Measurements from ENCODE around the gene CBS. TPM values are rescaled to one million over a fixed set of nuclear protein-coding genes. Genes with fewer than 3 reads are reported as not detected.
"Not testable (repeated sequence)": the region's sequence is repeated elsewhere in the genome, so short reads cannot be mapped to it uniquely, and the experiment has no call there.

CBS gene
- total RNA-seq, 1 experiment from 2014 or later: 126 TPM

GRCh38 chr21:43006874-43007208 lies 68.8 kb downstream of the CBS start:
- Histone ChIP-seq H3K9me3 (ENCODE audit: low read depth, low read length, poor library complexity, severe bottlenecking) (no peaks in the 10 kb centered on the region), H3K4me3 (ENCODE audit: low read depth, low read length, poor library complexity, severe bottlenecking) (no peak overlapping the region), H3K27ac (ENCODE audit: low read depth, low read length, poor library complexity, severe bottlenecking) (no peak overlapping the region), H3K4me1 (ENCODE audit: insufficient read depth, low read length, poor library complexity, severe bottlenecking) (no peaks in the 10 kb centered on the region), H3K36me3 (ENCODE audit: insufficient read depth, low read length, poor library complexity, severe bottlenecking) (peaks cover 17% of the 10 kb centered on the region), H3K27me3 (replicated peaks; ENCODE audit: insufficient read depth, low read depth, low read length, poor library complexity) (no peaks in the 10 kb centered on the region)
- no TSS peak for BruUV-seq (replicated peaks)
- CTCF ChIA-PET: no interaction called here
- intact Hi-C loops (cut with micrococcal nuclease; ENCODE audit: unreplicated experiment): no loop called here
- TF ChIP-seq CTCF (conservative IDR thresholded peaks at IDR 0.05; ENCODE audit: low read depth, low read length) (no peak), EZH2 (IDR thresholded peaks at IDR 0.05; ENCODE audit: borderline replicate concordance, low read depth, low read length, poor library complexity, severe bottlenecking) (no peak)
- no peak for DNase-seq (ENCODE audit: low spot score)
- POLR2A ChIA-PET (ENCODE audit: low non-redundant PET): interaction anchor here (0.6 kb wide), 1 partner anchor 89 kb away, joined by 3 read pairs; no protein-coding TSS in a partner anchor

GRCh38 chr21:43006051-43006873 lies 69.4 kb downstream of the CBS start:
- POLR2A ChIA-PET (ENCODE audit: low non-redundant PET): interaction anchor here (0.6 kb wide), 1 partner anchor 89 kb away, joined by 3 read pairs; no protein-coding TSS in a partner anchor
- DNase-seq (ENCODE audit: low spot score); CTCF ChIA-PET; intact Hi-C loops (cut with micrococcal nuclease; ENCODE audit: unreplicated experiment); H3K27ac ChIP-seq (ENCODE audit: low read depth, low read length, poor library complexity, severe bottlenecking); BruUV-seq (replicated peaks); H3K4me1 ChIP-seq (ENCODE audit: insufficient read depth, low read length, poor library complexity, severe bottlenecking); H3K27me3 ChIP-seq (replicated peaks; ENCODE audit: insufficient read depth, low read depth, low read length, poor library complexity); H3K9me3 ChIP-seq (ENCODE audit: low read depth, low read length, poor library complexity, severe bottlenecking); H3K4me3 ChIP-seq (ENCODE audit: low read depth, low read length, poor library complexity, severe bottlenecking): not testable (repeated sequence)
- peaks cover 17% of the 10 kb centered on the region for H3K36me3 ChIP-seq (ENCODE audit: insufficient read depth, low read length, poor library complexity, severe bottlenecking)

- intact Hi-C loops (cut with micrococcal nuclease; ENCODE audit: unreplicated experiment): no loop called here
- Histone ChIP-seq H3K4me1 (ENCODE audit: insufficient read depth, low read length, poor library complexity, severe bottlenecking) (no peaks in the 10 kb centered on the region), H3K36me3 (ENCODE audit: insufficient read depth, low read length, poor library complexity, severe bottlenecking) (peaks cover 17% of the 10 kb centered on the region), H3K27ac (ENCODE audit: low read depth, low read length, poor library complexity, severe bottlenecking) (no peak overlapping the region), H3K27me3 (replicated peaks; ENCODE audit: insufficient read depth, low read depth, low read length, poor library complexity) (no peaks in the 10 kb centered on the region), H3K9me3 (ENCODE audit: low read depth, low read length, poor library complexity, severe bottlenecking) (no peaks in the 10 kb centered on the region), H3K4me3 (ENCODE audit: low read depth, low read length, poor library complexity, severe bottlenecking) (no peak overlapping the region)
- ChIA-PET POLR2A (ENCODE audit: low non-redundant PET) (no interaction called here), CTCF (no interaction called here)
- no peak for DNase-seq (ENCODE audit: low spot score)
- BruUV-seq (replicated peaks): no TSS peak
- TF ChIP-seq CTCF (conservative IDR thresholded peaks at IDR 0.05; ENCODE audit: low read depth, low read length) (no peak), EZH2 (IDR thresholded peaks at IDR 0.05; ENCODE audit: borderline replicate concordance, low read depth, low read length, poor library complexity, severe bottlenecking) (no peak)
These were observed 70.0 kb downstream of the CBS start for GRCh38 chr21:43005635-43006034.

GRCh38 chr21:43004926-43005325 lies 70.7 kb downstream of the CBS start:
- no peak for TF ChIP-seq CTCF (conservative IDR thresholded peaks at IDR 0.05; ENCODE audit: low read depth, low read length)
- no peak for TF ChIP-seq EZH2 (IDR thresholded peaks at IDR 0.05; ENCODE audit: borderline replicate concordance, low read depth, low read length, poor library complexity, severe bottlenecking)
- DNase-seq (ENCODE audit: low spot score): no peak
- Histone ChIP-seq H3K4me1 (ENCODE audit: insufficient read depth, low read length, poor library complexity, severe bottlenecking) (no peaks in the 10 kb centered on the region), H3K27ac (ENCODE audit: low read depth, low read length, poor library complexity, severe bottlenecking) (no peak overlapping the region), H3K27me3 (replicated peaks; ENCODE audit: insufficient read depth, low read depth, low read length, poor library complexity) (no peaks in the 10 kb centered on the region), H3K36me3 (ENCODE audit: insufficient read depth, low read length, poor library complexity, severe bottlenecking) (peaks cover 17% of the 10 kb centered on the region), H3K4me3 (ENCODE audit: low read depth, low read length, poor library complexity, severe bottlenecking) (no peak overlapping the region), H3K9me3 (ENCODE audit: low read depth, low read length, poor library complexity, severe bottlenecking) (peaks cover 5% of the 10 kb centered on the region)
- POLR2A ChIA-PET (ENCODE audit: low non-redundant PET): no interaction called here
- intact Hi-C loops (cut with micrococcal nuclease; ENCODE audit: unreplicated experiment): no loop called here
- CTCF ChIA-PET: no interaction called here
- no TSS peak for BruUV-seq (replicated peaks)

All from A673 (cell line).